ENCODE results near the gene DIS3L2. TPM values are rescaled to one million over a fixed set of nuclear protein-coding genes. Genes with fewer than 3 reads are reported as not detected.

The DIS3L2 gene
- total and polyA plus RNA-seq, 7 donors, result 10.7 to 20.8 (median 16.0) TPM

- no peaks in the 10 kb centered on the region for H3K4me1 ChIP-seq
- no peaks in the 10 kb centered on the region for H3K27me3 ChIP-seq (ENCODE audit: insufficient read depth in 3 of 3, low read length in 2 of 3)
- TF ChIP-seq, protein P1, sequence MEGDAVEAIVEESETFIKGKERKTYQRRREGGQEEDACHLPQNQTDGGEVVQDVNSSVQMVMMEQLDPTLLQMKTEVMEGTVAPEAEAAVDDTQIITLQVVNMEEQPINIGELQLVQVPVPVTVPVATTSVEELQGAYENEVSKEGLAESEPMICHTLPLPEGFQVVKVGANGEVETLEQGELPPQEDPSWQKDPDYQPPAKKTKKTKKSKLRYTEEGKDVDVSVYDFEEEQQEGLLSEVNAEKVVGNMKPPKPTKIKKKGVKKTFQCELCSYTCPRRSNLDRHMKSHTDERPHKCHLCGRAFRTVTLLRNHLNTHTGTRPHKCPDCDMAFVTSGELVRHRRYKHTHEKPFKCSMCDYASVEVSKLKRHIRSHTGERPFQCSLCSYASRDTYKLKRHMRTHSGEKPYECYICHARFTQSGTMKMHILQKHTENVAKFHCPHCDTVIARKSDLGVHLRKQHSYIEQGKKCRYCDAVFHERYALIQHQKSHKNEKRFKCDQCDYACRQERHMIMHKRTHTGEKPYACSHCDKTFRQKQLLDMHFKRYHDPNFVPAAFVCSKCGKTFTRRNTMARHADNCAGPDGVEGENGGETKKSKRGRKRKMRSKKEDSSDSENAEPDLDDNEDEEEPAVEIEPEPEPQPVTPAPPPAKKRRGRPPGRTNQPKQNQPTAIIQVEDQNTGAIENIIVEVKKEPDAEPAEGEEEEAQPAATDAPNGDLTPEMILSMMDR (IDR thresholded peaks at IDR 0.05), result no peak
- no peaks in the 10 kb centered on the region for H3K36me3 ChIP-seq (ENCODE audit: insufficient read depth in 1 of 2, low read depth in 1 of 2)
- ATAC-seq, result no peak
- intact Hi-C loops (cut with DNase I), result no loop called here
- H3K9me3 ChIP-seq, result no peaks in the 10 kb centered on the region
- H3K4me3 ChIP-seq, result no peak overlapping the region
- 88 to 93% (median 90%) methylated on average over 4 of the region's 4 CpGs for WGBS, 3 donors
- DNase-seq, result no peak
- no peak overlapping the region for H3K27ac ChIP-seq
Measured at GRCh38 chr2:232049350-232049749, 87.8 kb downstream of the DIS3L2 start.

DNA sequence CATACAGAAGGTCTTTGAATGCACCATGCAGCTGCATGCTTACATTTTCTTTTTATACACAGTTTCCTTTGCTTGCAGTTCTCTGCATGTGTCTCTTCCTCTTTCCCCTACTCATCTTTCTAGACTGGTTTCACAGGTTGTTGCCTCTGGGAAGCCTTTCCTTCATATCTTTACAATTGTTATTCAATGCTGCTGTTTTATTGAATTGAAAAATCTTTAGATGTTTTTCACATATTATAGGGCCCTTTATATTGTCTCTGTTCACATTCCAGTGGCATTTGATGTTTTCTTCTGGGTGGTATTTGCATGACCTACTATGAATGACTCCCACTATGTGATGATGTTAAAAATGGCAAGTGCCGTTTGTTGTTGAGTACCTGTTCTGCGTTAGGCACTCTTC is 91.1 kb downstream of the DIS3L2 start:
- H3K27me3 ChIP-seq (ENCODE audit: insufficient read depth in 3 of 3, low read length in 2 of 3), result no peaks in the 10 kb centered on the region
- DNase-seq (no peak), ATAC-seq (no peak)
- H3K9me3 ChIP-seq, result no peaks in the 10 kb centered on the region
- H3K4me1 ChIP-seq, result no peaks in the 10 kb centered on the region
- no peaks in the 10 kb centered on the region for H3K36me3 ChIP-seq (ENCODE audit: insufficient read depth in 1 of 2, low read depth in 1 of 2)
- intact Hi-C loops (cut with DNase I), result no loop called here
- TF ChIP-seq, protein P1 (IDR thresholded peaks at IDR 0.05), result no peak
- WGBS, 3 donors, result 95 to 98% (median 96%) methylated on average over 2 of the region's 2 CpGs
- H3K4me3 ChIP-seq, result no peak overlapping the region
- H3K27ac ChIP-seq, result no peak overlapping the region

- 87 to 88% (median 88%) methylated on average over 2 of the region's 2 CpGs for whole genome bisulfite sequencing, 3 donors
- Histone ChIP-seq H3K4me1 (no peaks in the 10 kb centered on the region), H3K27me3 (ENCODE audit: insufficient read depth in 3 of 3, low read length in 2 of 3) (no peaks in the 10 kb centered on the region), H3K36me3 (ENCODE audit: insufficient read depth in 1 of 2, low read depth in 1 of 2) (no peaks in the 10 kb centered on the region), H3K27ac (no peak overlapping the region), H3K4me3 (no peak overlapping the region), H3K9me3 (no peaks in the 10 kb centered on the region)
- TF ChIP-seq, protein P1 (IDR thresholded peaks at IDR 0.05), result no peak
- intact Hi-C loops (cut with DNase I), result no loop called here
- ATAC-seq (no peak), DNase-seq (no peak)
Measured at GRCh38 chr2:232053777-232054176, 92.3 kb downstream of the DIS3L2 start.

DNA sequence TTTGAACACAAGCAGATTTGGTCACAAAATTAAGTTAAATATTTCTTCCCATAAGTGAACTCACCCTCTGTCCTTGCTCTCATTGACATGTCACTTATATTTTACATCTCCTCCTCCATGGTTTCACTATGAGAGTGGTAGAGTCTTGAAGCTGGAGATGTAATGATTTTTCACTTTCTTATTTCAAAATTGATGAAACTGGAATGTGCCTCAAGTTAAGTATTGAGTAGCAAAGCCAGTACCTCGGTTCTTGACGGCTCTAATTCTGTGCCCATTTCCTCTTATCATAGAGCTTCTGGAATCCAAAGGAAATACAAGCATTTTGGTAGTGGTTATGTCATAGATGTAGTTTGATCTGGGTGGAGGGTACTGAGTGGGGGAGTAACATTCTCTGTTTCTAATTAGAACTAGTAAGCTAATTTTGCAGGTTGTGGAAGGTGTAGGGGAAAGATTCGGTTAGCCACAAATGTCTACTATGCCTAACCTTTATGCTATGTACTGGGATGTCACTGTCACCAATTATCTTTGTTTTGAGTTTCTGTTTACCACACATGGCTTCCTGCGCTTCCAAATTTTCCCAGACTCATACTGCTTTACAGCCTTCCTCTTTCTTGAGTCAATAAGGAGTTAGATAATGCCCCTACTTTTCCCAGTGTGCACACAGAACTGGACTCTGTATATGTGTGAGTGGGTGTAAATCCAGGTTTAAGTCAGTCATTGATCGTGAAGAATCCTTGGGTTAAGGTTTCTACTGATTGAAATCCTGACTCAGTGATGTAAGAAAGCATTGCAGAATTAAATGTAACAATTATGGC is 96.8 kb downstream of the DIS3L2 start:
- intact Hi-C loops (cut with DNase I), result no loop called here
- DNase-seq, result no peak
- Histone ChIP-seq H3K27ac (no peak overlapping the region), H3K4me3 (no peak overlapping the region), H3K4me1 (no peaks in the 10 kb centered on the region), H3K27me3 (ENCODE audit: insufficient read depth in 3 of 3, low read length in 2 of 3) (no peaks in the 10 kb centered on the region), H3K36me3 (ENCODE audit: insufficient read depth in 1 of 2, low read depth in 1 of 2) (no peaks in the 10 kb centered on the region), H3K9me3 (no peaks in the 10 kb centered on the region)
- no peak for ATAC-seq
- 74 to 82% (median 74%) methylated on average over 5 of the region's 5 CpGs for WGBS, 3 donors
- TF ChIP-seq, protein P1 (IDR thresholded peaks at IDR 0.05), result no peak

DNA sequence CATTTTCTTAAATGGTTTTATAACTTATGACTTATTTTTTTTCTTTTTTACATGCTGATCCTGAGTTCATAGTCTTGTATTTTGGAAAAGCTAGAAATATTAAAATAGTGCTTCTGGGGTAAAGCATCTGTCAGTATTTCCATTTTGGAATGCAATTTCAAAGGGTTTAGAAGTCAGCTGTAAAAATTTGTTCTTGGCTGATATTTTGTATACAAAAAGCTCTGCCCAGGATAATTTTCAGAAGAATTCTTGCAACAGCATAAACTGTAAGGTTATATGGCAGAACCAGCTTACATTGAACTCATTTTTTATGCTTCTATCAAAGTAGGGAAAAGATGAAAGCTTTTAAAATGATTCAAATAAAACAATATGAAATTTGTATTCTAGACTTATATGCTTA is 97.4 kb downstream of the DIS3L2 start:
- no peak for DNase-seq
- intact Hi-C loops (cut with DNase I), result no loop called here
- H3K4me3 ChIP-seq, result no peak overlapping the region
- H3K9me3 ChIP-seq, result no peaks in the 10 kb centered on the region
- no peaks in the 10 kb centered on the region for H3K4me1 ChIP-seq
- no peak for ATAC-seq
- H3K27ac ChIP-seq, result no peak overlapping the region
- TF ChIP-seq, protein P1 (IDR thresholded peaks at IDR 0.05), result no peak
- no peaks in the 10 kb centered on the region for H3K27me3 ChIP-seq (ENCODE audit: insufficient read depth in 3 of 3, low read length in 2 of 3)
- no peaks in the 10 kb centered on the region for H3K36me3 ChIP-seq (ENCODE audit: insufficient read depth in 1 of 2, low read depth in 1 of 2)
